HG02588 (cell line): Measurements from ENCODE around the gene HLA-DOB.
"Not testable (repeated sequence)": the region's sequence is repeated elsewhere in the genome, so short reads cannot be mapped to it uniquely, and the experiment has no call there.

ENCODE experiments used
- ATAC-seq: cut with Tn5 transposase; IDR thresholded peaks from one replicate; pipeline ENCODE4 v1.9.1; 2021; ENCODE audit warnings: mild to moderate bottlenecking, moderate library complexity; ENCODE audit not compliant: unreplicated experiment

HLA-DOB gene

DNA sequence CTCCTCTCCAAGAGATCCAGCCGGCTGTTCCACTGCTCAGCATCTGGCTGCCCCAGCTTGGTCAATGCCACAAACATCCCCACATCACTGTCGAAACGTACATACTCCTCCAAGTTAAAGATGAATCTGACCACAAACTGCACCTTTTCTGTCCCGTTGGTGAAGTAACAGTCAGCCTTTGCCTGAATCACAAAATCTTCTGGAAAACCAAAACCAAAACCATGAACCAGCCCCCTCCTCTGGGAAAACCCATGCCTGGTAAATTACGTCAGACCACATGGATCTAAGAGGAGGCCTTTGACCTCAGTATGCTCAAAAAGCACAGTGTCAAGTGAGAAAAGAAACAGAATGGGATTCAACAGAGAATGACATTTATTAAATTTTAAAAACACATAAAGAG is 1.7 kb downstream of the HLA-DOB start:
- no peak for ATAC-seq

DNA sequence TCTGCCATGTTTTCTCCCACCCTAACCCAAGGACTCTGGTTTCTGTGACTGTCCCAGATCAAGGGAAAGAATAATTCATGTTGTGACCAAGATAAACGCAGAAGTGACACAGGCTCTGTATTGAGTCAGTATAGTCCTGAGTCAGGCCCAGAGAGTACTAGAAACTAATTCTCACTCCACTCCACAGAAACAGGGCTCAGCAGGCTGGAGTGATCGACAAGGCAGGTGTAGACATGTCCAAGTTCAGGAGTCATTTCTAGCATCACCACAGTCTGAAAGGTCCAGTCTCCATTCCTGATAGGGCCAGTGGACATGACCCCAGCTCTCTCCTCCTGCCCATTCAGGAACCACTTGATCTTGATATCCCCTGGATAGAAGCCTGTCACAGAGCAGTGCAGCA is 2.7 kb downstream of the HLA-DOB start:
- ATAC-seq: no peak

DNA sequence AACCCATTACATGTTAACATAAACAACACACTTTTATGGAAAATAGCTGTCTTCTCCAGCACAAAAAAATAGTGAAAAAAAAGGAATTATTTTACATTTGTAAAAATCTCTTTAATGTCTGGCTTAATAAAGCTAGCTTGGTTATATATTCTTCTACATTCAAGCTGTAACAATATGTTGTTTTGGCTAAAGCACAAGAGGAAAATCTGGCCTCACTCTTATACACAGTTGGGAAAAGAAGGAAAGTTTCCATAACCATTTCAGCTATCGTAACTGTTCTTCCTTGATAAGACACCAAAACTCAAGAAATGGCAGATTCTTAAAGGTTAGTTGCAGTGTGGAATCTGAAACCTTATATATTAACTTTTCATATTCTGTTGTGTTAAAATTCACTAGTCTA is 7.6 kb downstream of the HLA-DOB start:
- no peak for ATAC-seq

DNA sequence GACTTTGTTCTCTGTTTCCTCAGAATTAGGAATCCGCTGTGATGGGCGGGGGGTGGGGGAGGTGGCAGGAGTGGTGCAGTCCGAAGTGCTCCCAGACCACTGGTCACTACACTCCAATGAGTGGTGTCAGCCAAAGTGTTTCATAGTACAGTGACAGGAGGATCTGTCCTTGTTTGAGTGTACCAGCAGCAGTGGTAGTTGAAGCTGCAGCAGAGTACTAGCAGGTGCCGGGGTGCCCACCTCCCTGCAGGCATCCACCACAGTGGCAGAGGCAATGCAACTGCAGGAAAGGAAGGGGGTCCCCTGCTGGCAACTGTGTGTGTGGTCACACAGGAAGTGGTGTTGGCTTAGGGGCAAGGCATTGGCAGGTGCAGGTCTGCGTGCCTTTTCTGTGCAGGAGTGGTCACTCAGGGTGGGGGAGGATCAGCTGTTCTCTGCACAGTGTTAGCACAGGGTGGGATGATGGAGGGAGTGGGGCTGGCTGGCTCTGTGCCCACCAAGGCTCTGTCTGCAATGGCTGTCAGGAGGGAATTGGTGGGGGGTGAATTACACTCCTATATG is 9.7 kb downstream of the HLA-DOB start:
- ATAC-seq: no peak

DNA sequence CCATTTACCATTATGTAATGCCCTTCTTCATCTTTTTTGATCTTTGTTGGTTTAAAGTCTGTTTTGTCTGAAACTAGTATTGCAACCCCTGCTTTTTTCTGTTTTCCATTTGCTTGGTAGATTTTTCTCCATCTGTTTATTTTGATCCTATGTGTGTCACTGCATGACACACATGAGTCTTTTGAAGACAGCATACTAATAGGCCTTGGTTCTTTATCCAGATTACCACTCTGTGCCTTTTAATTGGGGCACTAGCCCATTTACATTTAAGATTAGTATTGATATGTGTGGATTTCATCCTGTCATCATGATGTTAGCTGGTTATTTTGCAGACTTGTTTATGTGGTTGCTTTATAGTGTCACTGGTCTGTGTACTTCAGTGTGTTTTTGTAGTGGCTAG is 11.4 kb downstream of the HLA-DOB start:
- not testable (repeated sequence) for ATAC-seq

DNA sequence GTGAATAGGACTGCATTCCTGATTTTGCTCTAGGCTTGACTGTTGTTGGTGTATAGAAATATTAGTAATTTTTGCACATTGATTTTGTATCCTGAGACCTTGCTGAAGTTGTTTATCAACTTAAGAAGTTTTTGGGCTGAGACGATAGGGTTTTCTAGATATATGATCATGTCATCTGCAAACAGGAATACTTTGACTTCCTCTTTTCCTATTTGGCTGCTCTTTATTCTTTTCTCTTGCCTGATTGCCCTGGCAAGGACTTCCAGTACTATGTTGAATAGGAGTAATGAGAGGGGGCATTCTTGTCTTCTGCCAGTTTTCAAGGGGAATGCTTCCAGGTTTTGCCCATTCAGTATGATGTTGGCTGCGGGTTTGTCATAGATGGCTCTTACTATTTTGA is 13.4 kb downstream of the HLA-DOB start:
- no peak for ATAC-seq

DNA sequence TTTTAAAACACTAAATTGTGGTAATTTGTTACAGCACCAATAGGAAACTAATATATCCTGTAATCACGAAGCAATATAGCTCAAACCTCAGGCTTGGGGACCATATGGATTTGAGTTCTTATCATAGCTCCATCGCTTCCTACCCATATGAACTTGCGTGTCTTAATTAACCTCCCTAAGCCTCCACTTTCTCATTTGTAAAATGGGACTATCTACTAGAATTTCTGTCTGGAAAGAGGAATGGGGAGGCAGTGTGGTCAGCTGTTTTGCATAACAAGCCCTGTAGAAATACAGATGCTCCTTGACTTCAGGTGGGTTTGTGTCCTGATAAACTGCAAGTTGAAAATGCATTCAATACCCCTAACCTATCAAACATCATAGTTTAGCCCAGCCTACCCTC is 17.1 kb downstream of the HLA-DOB start:
- ATAC-seq: no peak

DNA sequence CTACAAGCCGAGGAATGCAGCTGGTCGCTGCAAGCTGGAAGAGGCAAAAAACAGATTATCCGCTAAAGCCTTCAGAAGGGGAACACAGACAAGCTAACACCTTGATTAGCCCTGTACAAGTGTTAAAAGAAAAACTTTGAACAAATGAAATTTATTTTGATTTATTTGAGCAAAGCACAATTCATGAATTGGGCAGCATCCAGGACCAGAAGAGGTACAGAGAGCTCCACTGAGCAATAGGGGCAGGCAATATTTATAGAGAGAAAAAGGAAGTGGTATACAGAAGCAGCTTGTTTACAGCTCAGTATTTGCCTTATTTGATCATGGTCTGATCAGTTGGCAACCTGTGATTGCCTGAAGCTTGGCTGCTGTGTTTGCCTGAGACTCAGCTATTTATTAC is 17.6 kb downstream of the HLA-DOB start:
- no peak for ATAC-seq

DNA sequence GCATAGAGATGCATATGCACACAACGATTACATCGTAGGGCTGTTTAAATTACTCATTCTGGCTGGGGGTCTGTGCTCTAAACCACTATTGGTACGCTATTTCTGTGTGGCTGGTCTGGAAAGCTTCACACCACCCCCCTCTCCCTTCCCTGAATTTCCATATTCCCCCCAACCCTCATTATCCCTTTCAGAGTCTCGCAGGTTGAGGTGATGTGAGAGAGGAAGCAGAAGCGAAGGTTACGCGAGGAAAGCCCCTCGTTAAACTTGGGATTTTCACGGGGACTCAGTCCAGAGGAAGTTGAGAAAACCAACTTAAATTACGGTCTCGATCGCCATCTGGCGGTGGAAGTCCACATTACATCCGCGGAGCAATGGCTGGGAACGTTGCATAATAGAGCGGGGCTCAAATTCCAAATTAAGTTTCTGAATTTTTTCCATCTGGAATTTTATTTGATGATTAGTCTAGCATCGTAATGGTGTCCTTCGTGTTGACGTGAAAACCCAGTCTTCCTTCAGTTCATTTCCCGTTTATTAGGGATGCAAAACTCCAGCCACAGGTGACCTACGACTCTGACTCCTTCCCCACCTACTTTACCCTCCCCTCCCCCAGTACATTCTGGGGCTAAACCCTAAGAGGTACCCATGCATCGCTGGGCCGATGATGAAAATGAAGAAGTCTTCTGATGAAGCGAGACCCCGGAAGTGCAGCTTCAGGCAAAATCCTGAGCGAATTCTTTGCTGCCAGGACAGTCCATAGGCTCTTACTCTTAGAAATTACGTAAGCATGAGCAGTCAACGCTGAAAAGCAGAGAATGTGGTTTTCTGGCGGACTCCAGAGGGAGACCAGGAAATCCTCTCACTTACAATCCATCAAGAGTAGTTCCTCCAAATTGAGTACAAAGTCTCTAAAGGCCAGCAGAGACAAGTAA is 19.7 kb downstream of the HLA-DOB start:
- ATAC-seq: no peak

DNA sequence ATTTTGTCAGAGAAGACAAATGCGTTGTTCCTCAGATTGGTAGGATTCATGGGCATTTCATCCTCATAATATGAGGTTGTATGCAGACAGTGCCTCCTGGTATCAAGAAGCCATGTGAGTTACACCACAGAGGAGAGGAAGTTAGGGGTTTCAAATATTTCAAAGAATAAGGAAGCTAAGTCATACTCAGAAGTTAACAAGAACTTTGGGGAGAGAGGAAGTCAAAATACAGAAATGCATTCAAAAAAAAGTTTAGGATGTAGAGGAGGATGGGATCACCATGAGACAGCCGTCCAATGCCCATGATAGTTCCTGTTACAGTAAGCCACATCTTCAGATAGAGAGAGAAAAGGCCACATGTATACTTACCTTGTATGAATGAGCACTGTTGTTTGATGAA is 22.3 kb downstream of the HLA-DOB start:
- no peak for ATAC-seq

DNA sequence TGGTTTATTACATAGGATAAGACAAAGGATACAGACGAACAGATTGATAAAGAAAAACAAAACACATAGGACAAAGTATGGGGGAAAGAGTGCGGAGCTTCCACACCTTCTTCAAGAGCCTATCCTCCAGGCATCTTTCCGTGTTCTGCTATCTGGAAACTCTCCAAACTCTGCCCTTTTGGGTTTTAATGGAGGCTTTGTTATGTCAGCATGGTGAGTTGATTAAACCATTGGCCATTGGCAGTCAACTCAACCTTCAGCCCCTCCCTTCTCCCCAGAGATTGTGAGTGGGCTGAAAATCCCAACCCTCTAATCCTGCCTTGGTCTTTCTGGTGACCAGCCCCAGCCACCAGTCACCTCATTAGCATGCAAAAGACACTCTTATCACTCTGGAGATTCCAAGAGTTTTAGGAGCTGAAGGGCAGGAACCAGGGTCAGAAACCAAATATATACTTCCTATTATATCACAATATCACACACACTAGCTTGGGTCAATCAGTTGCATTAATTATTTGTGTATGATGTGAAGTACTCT is 23.8 kb downstream of the HLA-DOB start:
- no peak for ATAC-seq

DNA sequence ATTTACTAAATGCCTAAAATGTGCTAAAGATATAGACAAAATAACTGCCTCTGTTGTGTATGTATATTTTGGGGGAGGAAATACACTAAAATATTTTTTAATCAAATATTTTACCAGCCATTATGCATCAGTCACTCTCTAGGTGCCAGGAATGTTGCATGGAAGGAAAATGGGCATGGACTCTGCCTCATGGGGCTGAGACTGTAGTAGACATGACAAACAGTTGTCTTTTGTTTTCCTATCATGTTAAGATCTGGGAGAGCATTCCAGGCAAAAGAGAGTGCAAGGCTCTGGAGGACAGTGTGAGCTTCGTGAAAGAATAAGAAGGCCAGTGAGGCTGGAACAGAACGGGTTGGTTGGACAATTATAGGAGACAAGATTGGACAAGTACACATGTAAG is 26.5 kb downstream of the HLA-DOB start:
- no peak for ATAC-seq

DNA sequence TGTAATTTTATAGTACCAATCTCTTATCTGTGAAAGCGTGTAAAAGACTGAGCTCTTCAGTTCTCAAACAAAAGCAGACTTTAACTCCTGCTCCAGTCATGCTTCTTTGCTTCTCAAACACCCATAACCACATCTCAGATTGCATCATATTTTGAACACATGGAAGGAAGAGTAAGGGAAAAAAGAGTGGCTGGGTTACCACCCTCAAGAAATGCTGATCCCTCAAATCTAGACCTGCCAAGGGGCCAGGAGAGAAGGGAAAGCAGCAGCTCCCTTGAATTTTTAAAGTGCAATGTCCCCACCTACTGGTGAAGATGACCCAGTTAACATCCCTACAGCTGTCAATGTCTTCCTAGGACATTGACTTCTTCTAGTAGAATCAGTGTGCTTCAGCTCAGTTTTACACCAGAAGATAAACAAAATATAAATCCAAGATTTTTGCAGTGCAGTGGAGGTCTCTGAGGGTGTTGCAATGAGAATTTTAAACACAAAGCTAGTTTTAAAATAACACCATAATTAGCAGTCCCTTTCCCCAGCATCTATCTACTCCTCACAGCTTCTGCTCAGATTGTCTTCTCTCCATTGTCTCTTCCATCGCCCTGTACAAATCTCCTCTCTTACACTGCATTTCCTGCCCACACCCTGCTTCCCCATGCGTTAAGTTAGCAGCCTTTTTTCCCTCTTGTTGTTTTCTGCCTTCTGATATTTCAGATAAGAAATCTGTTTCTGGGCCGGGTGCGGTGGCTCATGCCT is 30.8 kb downstream of the HLA-DOB start:
- ATAC-seq: no peak

DNA sequence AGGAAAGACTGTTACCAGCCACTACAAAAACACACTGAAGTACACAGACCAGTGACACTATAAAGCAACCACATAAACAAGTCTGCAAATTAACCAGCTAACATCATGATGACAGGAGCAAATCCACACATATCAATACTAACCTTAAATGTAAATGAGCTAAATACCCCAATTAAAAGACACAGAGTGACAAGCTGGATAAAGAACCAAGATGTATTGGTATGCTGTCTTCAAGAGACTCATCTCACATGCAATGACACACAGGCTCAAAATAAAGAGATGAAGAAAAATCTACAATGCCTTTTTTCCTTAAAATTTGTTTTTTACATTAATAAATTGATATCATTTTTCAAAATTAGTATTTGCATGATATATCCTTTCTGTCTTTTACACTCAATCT is 33.9 kb downstream of the HLA-DOB start:
- not testable (repeated sequence) for ATAC-seq

DNA sequence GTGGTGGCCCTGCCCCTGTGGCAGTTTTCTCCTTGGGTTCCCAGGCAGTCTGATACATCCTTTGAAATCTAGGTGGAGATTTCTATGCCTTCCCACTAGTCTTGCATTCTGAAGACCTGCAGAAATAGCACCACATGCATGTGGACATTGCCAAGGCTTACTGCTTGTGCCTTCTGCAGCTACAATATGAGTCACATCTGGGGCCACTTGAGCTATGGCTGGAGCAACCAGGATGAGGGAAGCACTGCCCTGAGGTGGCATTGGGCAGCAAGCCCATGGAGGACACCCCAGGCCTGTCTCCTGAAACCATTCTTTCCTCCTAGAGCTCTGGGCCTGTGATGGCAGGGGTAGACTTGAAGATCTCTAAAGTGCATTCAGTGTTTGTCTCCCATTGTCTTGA is 37.8 kb downstream of the HLA-DOB start:
- no peak for ATAC-seq

DNA sequence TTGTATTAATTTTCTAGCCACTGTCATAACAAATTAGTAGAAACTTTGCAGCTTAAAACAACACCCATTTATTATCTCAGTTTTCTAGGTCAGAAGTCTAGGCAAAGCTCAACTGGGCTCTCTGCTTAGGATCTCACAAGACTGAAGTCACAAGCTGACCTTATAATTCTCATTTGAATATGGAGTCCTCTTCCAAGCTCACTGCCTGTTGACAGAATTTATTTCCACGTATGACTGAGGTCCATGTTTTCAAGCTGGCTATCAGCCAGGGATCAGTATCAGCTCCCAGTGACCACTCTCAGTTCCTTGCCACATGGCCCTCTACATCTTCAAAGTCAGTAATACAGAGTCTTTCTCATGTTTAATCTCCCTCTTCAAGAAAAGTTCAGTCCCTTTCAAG is 41.7 kb downstream of the HLA-DOB start:
- ATAC-seq: no peak

DNA sequence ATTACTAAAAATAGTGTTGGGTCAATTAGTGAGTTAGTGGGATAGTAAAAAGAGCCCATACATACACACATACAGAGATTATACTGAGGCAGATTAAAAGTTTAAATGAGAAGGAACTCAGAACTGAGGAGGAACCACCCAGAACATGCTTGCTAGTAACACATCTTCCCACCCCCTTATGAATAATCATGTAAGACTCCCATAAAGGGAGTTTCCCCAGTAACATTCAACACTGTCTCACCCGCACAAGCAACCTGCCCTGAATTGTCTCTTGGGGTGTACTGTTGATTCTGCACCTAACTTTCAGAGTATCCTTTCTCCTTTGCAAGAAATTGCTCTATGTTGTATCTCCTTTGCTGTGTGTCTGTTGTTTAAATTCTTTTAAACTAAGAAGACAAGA is 42.4 kb downstream of the HLA-DOB start:
- no peak for ATAC-seq

DNA sequence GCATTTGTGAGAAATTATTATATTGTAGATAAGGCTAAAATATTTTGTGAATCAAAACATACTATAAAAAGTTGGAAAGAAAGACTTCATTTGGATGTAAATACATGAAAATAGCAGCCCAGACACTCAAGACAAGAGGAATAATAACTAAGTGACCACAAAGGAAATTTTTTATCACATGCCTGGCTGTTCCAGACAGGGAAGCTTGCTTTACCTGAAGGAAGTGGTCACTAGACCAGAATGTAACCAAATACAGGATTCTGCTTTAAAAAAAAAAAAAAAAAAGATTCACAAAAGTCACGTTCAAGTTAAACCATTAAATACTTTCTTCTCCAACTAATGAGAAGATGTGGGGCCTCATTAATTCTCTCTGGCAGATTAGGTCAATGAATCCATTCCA is 44.1 kb downstream of the HLA-DOB start:
- no peak for ATAC-seq

DNA sequence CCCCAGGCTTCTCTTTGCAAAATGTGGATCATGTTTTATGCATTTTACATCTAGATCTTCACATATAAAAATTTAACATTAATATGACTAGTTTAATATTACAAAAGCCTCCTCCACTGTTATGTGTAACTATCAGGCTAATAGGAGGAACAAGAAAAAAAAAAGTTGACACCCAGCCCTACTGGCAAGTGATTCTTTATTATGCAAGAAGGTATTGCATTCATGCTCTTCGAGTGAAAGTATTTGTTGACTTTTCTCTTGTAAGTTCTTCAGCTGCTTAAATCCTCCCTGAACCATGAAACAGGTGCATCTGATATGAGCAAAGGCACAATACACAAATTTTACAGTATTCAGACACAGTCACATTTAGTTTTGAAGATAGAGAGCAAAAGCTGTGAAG is 52.8 kb downstream of the HLA-DOB start:
- ATAC-seq: no peak

DNA sequence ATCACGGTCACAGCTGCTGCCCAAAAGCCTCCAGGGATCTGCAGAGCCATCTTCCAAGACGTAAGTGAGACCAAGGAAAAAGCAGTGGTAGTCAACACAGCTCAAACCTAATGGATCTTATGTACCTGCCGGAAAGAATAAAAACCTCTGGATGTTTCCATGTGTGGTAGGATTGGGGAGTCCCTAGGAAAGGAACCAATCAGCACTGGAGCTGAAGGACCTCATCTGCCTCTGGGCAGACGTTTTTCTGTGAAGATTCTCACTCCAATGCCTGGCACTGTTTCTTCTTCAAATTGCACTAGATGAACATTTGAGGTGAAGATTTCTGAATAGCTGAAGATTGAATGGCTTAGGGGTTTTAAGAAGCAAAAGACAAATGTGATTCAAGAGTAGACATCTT is 53.4 kb downstream of the HLA-DOB start, which contains the start of gene HLA-DQB2:
Gene HLA-DQB2, minus strand, starts transcription at position 112 of the 400 bp plus-strand sequence. Its CDS starts 62 bp downstream, at position 50.
- no peak for ATAC-seq
